ENCODE measurements around the gene PAX2.

The PAX2 gene

DNA sequence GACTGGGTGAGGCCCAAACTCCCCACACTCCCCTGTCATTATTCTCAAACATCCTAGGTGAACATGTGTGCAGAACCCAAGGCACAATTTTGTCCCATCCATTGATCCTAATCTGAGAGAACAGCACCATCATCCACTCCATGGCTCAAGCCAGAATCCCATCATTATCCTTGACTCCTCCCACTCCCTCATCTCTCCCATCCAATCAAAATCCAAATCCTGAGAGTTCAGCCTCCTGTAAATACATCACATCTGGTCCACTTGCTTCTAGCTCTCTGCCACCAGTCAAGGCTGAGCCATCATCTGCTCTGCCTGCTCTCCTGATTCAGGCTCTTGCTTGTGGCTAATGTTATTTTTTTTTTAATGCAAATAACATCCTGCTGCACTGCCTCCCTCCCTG, 91.5 kb downstream of the PAX2 start:
- TF ChIP-seq, protein P1, sequence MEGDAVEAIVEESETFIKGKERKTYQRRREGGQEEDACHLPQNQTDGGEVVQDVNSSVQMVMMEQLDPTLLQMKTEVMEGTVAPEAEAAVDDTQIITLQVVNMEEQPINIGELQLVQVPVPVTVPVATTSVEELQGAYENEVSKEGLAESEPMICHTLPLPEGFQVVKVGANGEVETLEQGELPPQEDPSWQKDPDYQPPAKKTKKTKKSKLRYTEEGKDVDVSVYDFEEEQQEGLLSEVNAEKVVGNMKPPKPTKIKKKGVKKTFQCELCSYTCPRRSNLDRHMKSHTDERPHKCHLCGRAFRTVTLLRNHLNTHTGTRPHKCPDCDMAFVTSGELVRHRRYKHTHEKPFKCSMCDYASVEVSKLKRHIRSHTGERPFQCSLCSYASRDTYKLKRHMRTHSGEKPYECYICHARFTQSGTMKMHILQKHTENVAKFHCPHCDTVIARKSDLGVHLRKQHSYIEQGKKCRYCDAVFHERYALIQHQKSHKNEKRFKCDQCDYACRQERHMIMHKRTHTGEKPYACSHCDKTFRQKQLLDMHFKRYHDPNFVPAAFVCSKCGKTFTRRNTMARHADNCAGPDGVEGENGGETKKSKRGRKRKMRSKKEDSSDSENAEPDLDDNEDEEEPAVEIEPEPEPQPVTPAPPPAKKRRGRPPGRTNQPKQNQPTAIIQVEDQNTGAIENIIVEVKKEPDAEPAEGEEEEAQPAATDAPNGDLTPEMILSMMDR (IDR thresholded peaks at IDR 0.05; ENCODE audit: insufficient read depth, low read length, missing control alignments): no peak
- ChIA-PET POLR2A (no interaction called here), CTCF (interaction anchor here (0.9 kb wide), 1 partner anchor 35 kb away, joined by 4 read pairs; no protein-coding TSS in a partner anchor)

DNA sequence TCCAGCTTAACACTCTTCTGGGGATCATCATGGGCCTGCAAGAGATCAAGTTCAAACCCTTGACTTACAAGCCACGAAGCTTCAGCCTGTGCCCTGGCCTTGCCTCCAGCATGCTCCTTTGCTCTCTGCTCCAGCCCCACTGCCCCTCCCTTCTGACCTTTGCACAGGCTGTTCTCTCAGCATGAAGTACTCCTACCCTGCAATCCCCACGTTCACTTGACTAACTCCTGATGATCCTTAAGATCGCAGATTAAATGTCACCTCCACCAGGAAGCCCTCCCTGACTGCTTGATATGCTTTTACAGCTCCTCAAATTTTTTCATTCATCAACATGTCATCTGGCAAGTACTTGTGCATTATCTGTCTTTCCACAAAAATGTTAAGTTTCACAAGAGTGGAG, 91.9 kb downstream of the PAX2 start:
- no peak for DNase-seq (ENCODE audit: low read depth, low spot score)
- CTCF ChIA-PET: interaction anchor here (0.9 kb wide), 1 partner anchor 34 kb away, joined by 4 read pairs; no protein-coding TSS in a partner anchor
- TF ChIP-seq, protein P1 (IDR thresholded peaks at IDR 0.05; ENCODE audit: insufficient read depth, low read length, missing control alignments): no peak
- POLR2A ChIA-PET: no interaction called here
- no peak overlapping the region for H3K4me3 ChIP-seq (ENCODE audit: low read depth, low read length)

More for the DNA sequence above, 91.5 kb downstream of the PAX2 start:
- H3K4me3 ChIP-seq (ENCODE audit: low read depth, low read length): no peak overlapping the region
- DNase-seq (ENCODE audit: low read depth, low spot score): no peak

DNA sequence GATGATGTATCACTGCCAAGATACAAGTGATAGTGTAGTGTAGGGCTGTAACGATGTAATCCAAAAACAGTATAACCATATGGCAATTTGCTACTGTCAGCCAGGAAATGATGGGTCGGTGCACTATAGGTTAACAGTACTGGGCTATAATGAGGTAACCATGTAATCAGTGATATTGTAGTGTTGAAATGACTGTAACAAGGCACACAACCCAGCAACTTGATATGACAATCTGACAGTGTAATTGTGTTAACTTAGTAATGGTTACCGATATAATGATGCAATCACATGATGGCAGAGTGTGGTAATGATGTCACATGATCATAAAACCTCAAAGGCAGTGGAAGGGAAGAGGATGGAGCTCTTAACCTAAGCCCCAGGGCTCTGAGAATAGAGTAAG, 93.6 kb downstream of the PAX2 start:
- POLR2A ChIA-PET: no interaction called here
- CTCF ChIA-PET: interaction anchor here (1.0 kb wide), 1 partner anchor 10 kb away, joined by 3 read pairs; no protein-coding TSS in a partner anchor
- TF ChIP-seq, protein P1 (IDR thresholded peaks at IDR 0.05; ENCODE audit: insufficient read depth, low read length, missing control alignments): no peak
- no peak overlapping the region for H3K4me3 ChIP-seq (ENCODE audit: low read depth, low read length)
- DNase-seq (ENCODE audit: low read depth, low spot score): no peak

DNA sequence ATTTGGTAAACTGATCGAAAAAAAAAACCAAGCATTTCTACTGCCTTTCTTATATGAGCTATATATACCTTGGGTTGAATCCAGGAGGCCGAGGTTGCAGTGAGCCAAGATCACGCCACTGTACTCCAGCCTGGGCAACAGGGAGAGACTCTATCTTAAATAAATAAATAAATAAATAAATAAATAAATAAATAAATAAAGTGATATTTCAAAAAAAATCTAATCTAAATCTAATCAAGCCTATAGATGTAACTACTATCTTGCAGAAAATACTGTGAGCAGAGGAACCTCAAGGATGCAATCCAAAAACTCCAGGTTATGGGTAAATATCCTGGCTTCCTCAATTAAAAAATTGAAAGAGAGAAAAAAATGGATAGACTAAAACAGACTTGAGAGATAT, 96.1 kb downstream of the PAX2 start:
- ChIA-PET POLR2A (no interaction called here), CTCF (no interaction called here)
- TF ChIP-seq, protein P1 (IDR thresholded peaks at IDR 0.05; ENCODE audit: insufficient read depth, low read length, missing control alignments): no peak
- DNase-seq (ENCODE audit: low read depth, low spot score): no peak
- no peak overlapping the region for H3K4me3 ChIP-seq (ENCODE audit: low read depth, low read length)

DNA sequence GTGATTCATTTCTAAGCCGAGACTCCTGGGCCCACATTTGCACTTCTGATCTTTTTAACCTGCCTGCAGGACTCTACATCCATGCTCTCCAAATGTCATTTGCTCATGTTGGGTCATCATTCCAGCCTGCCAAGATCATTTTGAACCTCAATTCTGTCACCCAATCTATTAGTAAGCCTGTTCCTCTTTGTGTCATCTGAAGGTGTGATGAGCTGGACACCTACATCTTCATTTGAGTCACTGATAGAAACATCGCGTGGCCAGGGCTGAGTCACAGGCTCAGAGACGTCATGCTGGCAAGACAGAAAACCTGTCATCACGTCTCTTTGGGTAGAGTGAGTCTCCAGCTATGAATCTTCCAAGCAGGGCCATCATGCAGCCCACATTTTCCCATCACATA, 102.1 kb downstream of the PAX2 start:
- POLR2A ChIA-PET: no interaction called here
- CTCF ChIA-PET: no interaction called here
- TF ChIP-seq, protein P1 (IDR thresholded peaks at IDR 0.05; ENCODE audit: insufficient read depth, low read length, missing control alignments): no peak
- H3K4me3 ChIP-seq (ENCODE audit: low read depth, low read length): no peak overlapping the region
- DNase-seq (ENCODE audit: low read depth, low spot score): no peak

DNA sequence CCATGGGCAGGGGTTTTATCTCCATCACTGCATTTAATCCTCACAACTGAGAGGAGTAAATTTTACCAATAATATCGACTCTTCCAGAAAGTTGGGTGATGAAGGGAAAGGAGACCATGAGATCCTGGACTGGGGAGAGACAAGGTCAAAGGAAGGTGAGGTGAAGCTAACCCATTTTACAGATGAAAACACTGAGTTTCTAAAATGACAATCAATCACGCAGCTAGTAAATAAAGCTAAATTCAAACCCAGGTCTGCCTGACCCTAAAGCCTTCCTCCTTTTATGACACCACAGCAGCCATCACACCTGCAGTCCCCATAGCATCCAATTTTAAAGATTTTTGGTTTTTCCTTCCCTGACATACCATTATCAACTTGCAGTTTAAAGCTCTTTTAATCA, 103.4 kb downstream of the PAX2 start:
- TF ChIP-seq, protein P1 (IDR thresholded peaks at IDR 0.05; ENCODE audit: insufficient read depth, low read length, missing control alignments): no peak
- no peak for DNase-seq (ENCODE audit: low read depth, low spot score)
- H3K4me3 ChIP-seq (ENCODE audit: low read depth, low read length): no peak overlapping the region
- ChIA-PET CTCF (interaction anchor here (0.7 to 1.0 kb wide), 4 partner anchors 10 to 105 kb away, joined by 3 read pairs; no protein-coding TSS in a partner anchor), POLR2A (no interaction called here)

All from AG04449 (cell line).